Endothelial cell (in vitro differentiated cells): ENCODE results near the gene UBR7. TPM values are rescaled to one million over a fixed set of nuclear protein-coding genes. Genes with fewer than 3 reads are reported as not detected.
"Not testable (repeated sequence)": the region's sequence is repeated elsewhere in the genome, so short reads cannot be mapped to it uniquely, and the experiment has no call there.

ENCODE experiments used
- DNase-seq: peaks from one replicate; pipeline ENCODE4 v3.0.0; 2021; ENCODE audit warnings: low spot score
- H3K27ac Mint-ChIP-seq: one replicate; pipeline ENCODE4 v1.8.0; 2021; ENCODE audit warnings: mixed read lengths, inconsistent platforms; ENCODE audit not compliant: unreplicated experiment
- H3K27me3 Mint-ChIP-seq: one replicate; pipeline ENCODE4 v1.8.0; 2021; ENCODE audit warnings: mild to moderate bottlenecking, moderate library complexity, mixed read lengths, inconsistent platforms; ENCODE audit not compliant: unreplicated experiment
- H3K36me3 Mint-ChIP-seq: one replicate; pipeline ENCODE4 v1.8.0; 2021; ENCODE audit warnings: mild to moderate bottlenecking, low read depth, mixed read lengths, inconsistent platforms; ENCODE audit not compliant: unreplicated experiment
- H3K4me1 Mint-ChIP-seq: one replicate; pipeline ENCODE4 v1.8.0; 2021; ENCODE audit warnings: mild to moderate bottlenecking, mixed read lengths, inconsistent platforms; ENCODE audit not compliant: unreplicated experiment
- H3K4me3 Mint-ChIP-seq: one replicate; pipeline ENCODE4 v1.8.0; 2021; ENCODE audit warnings: mild to moderate bottlenecking, mixed read lengths, inconsistent platforms; ENCODE audit not compliant: unreplicated experiment
- H3K9me3 Mint-ChIP-seq: one replicate; pipeline ENCODE4 v1.8.0; 2021; ENCODE audit warnings: mixed read lengths, inconsistent platforms; ENCODE audit not compliant: unreplicated experiment
- total RNA-seq: library from RNA; stranded (reverse); fragmentation: NEBNext Ultra II Directional; extraction: Animal tissue kit (Norgen Biotek cat#: 25700); gene quantifications from one replicate; pipeline ENCODE4 v1.2.1, GENCODE V29; 2021; ENCODE audit not compliant: unreplicated experiment
- TF ChIP-seq, protein P1 (sequence below): fragments of 200-600 bp; sonication (generic); IDR thresholded peaks from one replicate; pipeline ENCODE4 v1.5.0; 2021; ENCODE audit warnings: antibody characterized with exemption; ENCODE audit not compliant: unreplicated experiment

UBR7 gene
- total RNA-seq, 1 donor from 2014 or later, result 35.8 TPM

DNA sequence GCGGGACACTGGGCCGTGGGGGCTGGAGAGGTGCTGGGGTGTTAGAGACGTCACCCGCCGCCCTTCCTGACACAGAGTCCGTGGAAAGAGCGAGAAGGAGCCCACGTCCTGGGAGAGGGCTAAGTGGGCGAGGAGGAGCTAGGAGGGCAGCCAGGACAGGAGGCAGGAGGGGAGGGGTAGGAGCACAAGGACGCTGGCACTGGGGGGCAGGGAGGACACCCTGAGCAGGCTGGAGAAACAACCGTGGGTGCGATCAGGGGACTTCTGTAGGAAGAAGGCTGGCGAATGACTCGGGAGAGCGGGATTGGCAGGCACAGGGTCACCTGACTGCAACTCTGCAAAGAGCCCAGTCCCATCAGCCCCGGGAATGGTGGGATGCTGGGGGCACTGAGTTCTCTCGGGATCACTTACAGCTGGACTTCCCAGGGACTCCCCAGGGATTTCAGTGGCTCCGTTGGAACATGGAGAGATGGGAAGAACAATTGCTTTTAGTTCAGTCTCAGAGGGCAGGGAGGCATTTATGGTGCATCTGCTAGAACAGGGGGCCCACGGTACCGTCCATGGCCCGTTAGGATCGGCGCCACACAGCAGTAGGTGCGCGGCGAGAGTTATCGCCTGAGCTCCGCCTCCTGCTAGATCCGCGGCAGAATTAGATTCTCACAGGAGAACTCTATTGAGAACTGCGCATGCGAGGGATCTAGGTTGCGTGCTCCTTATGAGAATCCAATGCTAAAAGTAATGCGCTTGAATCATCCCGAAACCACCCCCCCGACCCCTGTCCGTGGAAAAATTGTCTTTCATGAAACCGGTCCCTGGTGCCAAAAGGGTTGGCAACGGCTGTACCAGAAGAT lies 24.3 kb downstream of the UBR7 start:
- TF ChIP-seq, protein P1, sequence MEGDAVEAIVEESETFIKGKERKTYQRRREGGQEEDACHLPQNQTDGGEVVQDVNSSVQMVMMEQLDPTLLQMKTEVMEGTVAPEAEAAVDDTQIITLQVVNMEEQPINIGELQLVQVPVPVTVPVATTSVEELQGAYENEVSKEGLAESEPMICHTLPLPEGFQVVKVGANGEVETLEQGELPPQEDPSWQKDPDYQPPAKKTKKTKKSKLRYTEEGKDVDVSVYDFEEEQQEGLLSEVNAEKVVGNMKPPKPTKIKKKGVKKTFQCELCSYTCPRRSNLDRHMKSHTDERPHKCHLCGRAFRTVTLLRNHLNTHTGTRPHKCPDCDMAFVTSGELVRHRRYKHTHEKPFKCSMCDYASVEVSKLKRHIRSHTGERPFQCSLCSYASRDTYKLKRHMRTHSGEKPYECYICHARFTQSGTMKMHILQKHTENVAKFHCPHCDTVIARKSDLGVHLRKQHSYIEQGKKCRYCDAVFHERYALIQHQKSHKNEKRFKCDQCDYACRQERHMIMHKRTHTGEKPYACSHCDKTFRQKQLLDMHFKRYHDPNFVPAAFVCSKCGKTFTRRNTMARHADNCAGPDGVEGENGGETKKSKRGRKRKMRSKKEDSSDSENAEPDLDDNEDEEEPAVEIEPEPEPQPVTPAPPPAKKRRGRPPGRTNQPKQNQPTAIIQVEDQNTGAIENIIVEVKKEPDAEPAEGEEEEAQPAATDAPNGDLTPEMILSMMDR, result no peak
- no peak for DNase-seq
- Mint-ChIP-seq H3K4me1 (no peaks in the 10 kb centered on the region), H3K9me3 (no peaks in the 10 kb centered on the region), H3K4me3 (no peak overlapping the region), H3K27ac (no peak overlapping the region), H3K36me3 (peaks cover 16% of the 10 kb centered on the region), H3K27me3 (peaks cover 4% of the 10 kb centered on the region)

DNA sequence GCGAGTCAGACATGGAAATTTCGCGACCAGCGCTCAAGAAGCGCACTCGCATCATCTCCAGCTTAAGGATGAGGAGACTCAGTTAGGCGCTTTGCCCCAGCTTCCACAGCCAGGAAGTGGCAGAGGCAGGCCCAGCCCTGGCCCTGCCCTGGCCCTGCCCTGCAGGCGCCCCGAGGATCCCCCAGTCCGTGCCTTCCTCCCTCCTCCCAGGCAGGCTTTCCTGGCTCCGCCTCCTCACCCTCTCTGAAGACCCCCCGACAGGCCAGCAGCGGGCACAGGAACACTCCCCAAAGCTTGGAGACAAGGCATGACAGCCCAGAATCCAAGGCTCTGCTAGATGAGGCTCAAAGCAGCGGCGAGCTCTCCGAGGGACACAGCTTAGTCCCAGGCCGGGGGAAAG lies 25.1 kb downstream of the UBR7 start:
- peaks cover 4% of the 10 kb centered on the region for H3K27me3 Mint-ChIP-seq
- no peaks in the 10 kb centered on the region for H3K4me1 Mint-ChIP-seq
- H3K4me3 Mint-ChIP-seq, result no peak overlapping the region
- peaks cover 12% of the 10 kb centered on the region for H3K36me3 Mint-ChIP-seq
- no peaks in the 10 kb centered on the region for H3K9me3 Mint-ChIP-seq
- TF ChIP-seq, protein P1, result no peak
- no peak overlapping the region for H3K27ac Mint-ChIP-seq
- DNase-seq, result no peak

DNA sequence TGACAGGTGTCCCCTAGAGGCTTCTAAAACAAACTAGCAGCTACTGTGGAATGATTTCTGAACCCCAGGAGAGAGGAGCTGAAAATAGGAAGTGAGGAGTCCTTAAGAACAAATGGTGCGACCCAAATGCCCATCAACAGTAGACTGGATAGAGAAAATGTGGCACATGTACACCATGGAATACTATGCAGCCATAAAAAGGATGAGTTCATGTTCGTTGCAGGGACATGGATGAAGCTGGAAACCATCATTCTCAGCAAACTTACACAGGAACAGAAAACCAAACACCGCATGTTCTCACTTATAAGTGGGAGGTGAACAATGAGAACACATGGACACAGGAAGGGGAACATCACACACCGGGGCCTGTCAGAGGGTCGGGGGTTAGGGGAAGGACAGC lies 26.0 kb downstream of the UBR7 start:
- not testable (repeated sequence) for H3K9me3 Mint-ChIP-seq, H3K27ac Mint-ChIP-seq, H3K27me3 Mint-ChIP-seq, H3K36me3 Mint-ChIP-seq, H3K4me1 Mint-ChIP-seq, DNase-seq, H3K4me3 Mint-ChIP-seq

DNA sequence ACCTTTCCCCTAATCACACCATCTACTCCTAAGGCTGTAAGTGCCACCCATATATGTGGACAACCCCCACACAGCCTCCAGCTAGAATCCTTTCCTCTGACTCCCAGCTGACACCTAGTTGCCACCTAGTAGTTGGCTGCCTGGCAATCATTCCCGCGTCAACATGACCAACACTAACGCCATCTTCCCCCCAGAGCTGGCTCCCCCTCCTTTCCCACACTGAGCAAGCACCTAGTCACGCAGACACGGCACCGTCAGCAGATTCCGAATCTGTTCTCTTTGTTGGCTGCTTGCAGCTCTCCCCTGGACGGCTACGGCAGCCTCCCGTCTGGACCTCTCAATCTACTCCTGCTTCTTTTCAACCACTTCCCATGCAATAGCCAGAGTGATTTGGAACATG lies 27.7 kb downstream of the UBR7 start:
- Mint-ChIP-seq H3K27me3 (peaks cover 4% of the 10 kb centered on the region), H3K4me3 (no peak overlapping the region), H3K36me3 (peaks cover 5% of the 10 kb centered on the region), H3K4me1 (no peaks in the 10 kb centered on the region), H3K27ac (peak overlapping the region; percentile 38), H3K9me3 (no peaks in the 10 kb centered on the region)
- DNase-seq, result no peak
- TF ChIP-seq, protein P1, result no peak

DNA sequence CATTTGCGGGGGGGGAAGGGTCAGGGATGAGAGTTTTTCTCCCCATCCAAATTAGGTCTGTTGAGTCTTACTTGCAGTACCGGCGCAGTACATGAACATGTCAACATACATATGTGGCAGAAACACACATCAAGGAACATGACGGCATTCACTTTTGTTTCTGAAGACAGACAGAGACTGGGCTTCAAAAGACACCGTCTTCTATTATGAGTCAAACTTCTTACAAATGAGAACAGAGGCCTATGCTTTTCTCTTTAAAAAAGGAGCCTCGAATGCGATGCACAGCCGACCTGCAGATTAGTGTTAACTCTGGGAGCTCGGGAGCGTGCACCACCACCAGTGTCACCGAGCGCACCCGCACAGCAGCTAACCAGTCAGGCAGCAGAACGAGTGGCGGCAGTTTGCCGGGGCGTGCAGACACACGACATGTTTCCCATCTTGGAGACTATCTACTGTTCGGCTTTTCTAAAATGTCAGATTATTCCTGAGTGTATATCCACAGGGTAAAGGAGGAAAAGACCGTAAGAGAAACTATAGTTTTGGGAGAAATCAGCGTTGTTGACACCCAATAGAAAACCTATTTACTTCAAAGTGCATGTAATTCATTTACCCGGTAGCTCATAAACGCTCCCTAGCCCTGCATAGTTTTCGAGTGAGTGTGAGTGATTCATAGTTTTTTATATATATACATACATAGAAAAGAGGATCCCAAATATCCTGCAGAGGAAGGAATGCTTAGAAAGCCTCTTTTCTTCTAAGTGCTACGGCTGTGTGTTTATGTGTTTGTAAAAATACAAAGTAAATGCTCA lies 33.0 kb downstream of the UBR7 start:
- DNase-seq, result no peak
- peaks cover 6% of the 10 kb centered on the region for H3K27me3 Mint-ChIP-seq
- H3K9me3 Mint-ChIP-seq, result no peaks in the 10 kb centered on the region
- H3K36me3 Mint-ChIP-seq, result peaks cover 14% of the 10 kb centered on the region
- H3K4me3 Mint-ChIP-seq, result no peak overlapping the region
- H3K4me1 Mint-ChIP-seq, result no peaks in the 10 kb centered on the region
- TF ChIP-seq, protein P1, result no peak
- no peak overlapping the region for H3K27ac Mint-ChIP-seq
